NCI-H748 (cell line): ENCODE measurements around the gene MAFB.

ENCODE experiments used
- DNase-seq: peaks from one replicate; lab custom pipeline; 2025; ENCODE audit not compliant: unreplicated experiment; lab: John Stamatoyannopoulos, UW

Gene MAFB

DNA sequence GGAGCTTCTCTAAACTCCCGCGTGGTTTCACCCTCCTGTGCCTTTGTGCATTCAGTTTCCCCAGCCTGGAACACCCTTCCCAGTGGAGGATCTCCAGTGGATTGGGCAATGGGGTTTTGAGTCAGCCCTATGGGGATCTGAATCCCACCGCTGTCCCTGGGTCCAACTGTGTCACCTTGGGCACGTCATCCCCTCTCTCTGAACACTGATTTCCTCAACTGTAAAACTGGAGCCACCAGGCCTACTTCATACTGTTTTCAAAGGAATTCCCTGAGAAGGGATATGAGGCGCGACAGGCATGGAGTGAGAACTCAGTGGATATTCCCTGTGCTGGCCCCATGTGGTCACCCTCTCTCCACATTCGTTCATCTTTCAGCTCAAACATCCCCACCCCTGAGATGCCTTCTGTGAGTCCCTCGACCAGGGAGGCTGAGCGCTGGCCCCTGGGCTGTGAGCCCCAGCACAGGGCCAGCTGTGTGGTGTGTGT lies 25.7 kb downstream of the MAFB start:
- no peak for DNase-seq

DNA sequence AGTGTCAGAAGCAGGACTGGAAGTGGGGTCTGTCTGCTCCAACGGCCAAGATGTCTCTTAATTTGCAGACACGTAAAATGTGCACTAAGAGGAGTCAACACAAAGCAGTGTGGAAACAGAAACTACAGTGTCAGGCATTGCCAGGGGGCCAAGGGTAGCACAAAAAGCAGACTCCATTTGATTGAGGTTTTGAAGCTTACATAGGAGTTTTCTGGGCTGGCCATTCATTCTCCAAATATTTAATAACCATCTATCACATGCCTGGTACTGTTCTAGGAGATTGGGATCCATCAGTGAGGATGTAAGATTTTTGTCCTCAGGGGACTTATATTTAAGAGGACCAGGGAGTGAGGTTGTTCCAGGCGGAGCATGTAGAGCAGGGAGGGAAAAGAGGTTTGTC lies 29.5 kb downstream of the MAFB start:
- DNase-seq = no peak

DNA sequence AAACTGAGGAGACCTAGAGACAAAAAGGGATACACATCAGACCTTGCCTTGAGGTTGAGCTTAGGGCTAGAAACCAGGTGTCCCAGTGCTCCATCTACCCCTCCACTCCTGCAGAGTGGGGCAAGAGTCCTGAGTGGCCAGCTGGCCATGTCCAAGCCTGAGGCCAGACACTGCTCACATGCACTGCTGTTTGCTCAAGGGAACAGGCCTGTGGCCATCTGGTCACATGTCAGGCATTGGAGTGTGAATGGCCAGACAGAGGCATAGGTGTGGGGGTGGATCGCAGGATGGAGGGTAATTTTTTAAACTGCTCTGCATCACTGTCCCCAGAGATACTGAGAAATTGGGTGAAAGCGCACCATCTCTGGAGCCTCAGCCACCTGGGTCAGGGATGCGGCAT lies 30.5 kb downstream of the MAFB start:
- DNase-seq = no peak

DNA sequence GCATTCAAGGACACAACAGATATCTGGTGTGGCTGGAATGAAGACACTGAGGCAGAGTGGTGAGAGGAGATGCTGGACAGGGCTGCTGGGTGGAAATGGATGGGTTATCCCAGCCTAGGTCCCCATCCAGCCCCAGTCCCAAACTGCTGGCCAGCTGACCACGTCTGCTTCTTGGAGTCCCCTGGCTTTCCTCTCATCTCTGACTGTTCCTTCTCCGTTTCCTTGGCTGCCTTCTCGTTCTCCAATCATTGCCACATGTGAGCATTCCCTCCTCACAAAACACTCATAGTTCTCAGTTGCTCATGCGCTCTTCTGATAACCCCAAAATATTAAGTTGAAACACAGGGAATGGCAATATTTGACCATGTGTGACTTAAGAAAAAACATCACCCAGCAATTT lies 31.5 kb downstream of the MAFB start:
- DNase-seq = no peak

DNA sequence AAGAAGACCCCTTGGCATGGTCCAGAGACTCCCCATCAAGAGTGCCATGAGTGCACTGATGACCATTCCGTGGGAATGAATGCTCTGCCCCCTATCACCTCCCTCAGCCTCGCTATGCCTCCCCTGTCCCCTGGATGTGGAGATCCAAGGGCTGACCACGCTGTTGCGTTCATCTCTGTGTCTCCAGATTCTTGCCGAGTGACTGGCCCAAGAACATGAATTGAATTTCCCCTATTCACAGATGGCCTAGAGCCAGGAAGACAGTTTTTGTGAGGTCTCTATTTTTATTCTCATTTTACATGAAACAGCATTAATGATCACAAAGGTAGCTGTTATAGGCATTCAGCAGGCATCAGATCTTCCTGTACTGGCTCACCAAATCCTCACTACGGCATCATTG lies 33.6 kb downstream of the MAFB start:
- no peak for DNase-seq

DNA sequence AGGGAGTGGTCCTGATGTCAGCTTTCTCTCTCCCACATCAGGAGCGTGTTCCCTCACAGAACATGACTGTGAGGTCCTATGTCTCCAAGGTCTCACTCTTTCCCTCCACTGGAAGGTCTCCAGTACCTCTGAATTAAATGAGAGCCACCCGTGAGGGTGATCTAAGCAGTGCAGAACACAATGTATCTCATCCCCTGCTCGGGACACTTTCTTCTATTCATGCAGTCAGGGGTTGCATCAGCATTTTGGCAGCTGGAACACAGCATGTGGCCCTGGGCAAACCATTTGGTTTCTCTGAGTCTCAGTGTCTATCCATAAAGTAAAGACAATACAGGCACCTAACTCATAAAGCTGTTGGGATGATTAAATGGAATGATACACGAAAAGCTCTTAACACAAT lies 34.2 kb downstream of the MAFB start:
- DNase-seq = no peak

DNA sequence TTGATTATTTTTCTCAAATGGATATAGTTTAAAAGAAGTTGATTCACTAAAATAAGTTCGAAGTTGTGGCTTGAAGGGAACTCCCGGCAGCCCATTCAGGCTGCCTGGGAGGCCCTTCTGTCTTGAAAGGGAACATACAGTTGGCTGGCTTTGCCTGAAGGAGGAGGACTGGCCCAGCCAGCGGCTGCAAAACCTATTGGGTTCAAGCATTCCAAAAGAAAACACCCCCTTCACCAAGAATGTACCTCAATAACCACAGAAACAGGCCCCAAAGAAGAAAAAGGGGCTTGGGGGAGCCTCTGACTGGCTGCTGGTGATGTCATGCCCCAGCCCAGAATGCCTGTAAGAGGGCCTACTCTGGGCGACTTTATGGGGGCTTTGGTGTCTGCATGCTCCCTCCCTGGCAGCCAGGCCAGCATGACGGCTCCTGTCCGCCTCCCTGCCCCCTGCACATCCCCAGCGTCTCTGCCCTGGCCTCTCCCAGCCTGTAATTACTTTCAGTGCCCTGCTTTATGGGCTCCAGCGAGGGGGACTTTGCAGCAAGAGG lies 36.5 kb downstream of the MAFB start:
- no peak for DNase-seq

DNA sequence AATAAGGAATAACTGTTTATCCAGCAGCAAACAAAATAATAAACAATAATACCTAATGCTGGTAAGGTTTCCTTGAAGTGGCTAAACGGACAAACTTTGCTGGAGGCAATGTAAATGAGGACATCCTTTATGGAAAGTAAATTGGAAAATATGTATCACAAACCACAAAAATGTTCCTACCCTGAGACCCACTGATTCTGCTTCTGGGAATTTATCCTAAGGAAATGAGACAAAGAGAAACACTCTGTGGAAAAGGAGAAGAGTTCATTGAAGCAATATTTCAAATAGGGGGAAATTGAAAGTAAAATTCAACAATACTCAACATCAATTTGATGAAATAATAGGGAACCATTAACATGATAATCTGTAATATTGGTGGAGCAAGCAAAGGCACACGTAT lies 37.9 kb downstream of the MAFB start:
- DNase-seq = no peak

DNA sequence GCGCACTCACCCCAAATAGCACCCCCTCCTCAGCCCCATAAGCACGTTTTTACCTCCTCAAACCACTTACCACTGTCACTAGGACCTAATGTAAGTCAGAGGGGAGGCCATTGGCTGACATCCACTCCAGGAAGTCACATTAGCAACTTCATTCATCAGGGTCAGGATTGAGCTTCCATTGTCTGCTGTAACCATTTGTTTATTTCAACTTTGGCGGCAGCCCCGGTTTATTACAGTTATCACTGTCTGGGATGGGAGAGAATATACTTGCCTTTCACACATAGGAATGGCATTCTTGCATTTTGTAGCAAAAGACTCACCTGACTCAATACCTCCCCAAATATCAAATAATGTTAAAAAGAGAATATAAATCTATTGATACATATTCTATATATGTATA lies 38.3 kb downstream of the MAFB start:
- peak; percentile 60 for DNase-seq

DNA sequence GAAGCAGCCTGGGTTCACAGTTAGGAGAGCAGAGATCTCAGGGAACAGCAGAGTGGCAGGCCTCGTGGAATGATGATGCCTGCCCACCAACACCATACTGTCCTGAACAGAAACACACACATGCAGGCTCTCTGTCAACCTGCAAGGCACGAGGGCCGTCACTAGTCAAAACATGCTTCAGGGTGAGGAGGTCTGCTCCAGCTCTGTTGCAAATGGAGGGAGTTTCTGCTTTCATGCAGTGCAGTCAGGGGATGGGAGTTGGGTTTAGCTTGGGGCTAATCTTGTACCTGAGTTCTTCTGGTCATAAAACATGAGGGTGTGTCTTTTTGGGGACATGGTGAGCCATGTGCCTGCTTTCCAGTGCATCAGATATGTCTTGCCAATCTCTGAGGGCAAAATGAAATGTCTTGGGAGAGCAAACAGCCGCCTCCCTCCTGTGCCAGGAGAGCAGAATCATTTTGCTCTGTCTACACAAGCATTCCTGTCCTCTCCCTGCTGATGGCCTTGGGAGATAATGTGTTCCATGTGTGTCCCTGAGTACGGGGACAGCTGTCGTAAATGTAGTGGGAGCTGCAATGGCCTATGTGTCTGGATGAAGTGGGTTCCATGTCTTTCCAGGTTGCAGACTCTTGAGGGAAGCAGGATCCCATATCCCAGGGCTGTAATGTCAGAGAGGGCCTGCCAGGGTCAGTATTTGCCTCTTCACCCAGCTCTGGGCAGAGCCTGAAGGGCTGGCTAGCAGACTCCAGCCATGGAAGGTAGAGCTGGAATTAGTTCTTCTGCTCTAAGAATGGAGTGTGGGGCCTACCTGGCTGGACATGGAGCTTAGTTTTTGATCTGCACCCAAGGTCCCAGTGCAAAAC lies 40.6 kb downstream of the MAFB start:
- no peak for DNase-seq

DNA sequence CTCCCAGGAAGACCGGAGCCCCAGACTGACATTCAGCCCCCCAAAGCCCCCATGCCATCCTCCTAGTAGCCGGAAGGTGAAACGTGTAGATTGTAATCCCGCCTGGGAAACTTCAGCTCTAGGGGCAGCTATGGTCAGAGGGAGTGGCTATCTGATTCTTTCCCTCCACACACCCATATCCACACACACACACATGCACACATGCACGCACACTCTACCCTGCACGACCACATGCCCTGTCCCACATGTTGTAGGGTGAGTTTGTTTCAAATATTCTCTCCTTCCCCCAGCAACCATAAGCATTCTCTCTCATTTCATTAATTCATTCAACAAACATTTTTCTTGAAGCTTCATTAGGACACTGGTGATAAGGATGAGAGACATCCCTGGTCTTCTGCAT lies 42.2 kb downstream of the MAFB start:
- DNase-seq = no peak

DNA sequence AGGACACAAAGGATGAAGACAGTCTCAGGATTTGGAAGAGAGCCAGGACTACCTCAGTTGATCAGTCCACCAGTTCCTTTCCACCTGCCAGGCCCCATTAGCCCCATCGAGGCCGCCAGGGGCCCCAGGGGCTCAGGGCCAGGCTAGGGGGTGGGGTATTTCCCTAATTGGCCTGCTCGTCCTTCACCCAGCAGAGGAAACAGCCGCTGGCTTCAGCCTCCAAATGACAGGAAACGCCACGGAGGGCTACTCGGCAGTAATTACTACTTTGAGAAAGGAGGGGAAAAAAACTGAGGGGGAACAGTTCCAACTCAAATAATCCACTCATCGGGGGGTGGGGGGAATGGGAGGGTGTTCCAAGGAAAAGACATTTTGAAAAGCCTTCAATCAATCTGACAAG lies 42.7 kb downstream of the MAFB start:
- DNase-seq = peak; percentile 97

DNA sequence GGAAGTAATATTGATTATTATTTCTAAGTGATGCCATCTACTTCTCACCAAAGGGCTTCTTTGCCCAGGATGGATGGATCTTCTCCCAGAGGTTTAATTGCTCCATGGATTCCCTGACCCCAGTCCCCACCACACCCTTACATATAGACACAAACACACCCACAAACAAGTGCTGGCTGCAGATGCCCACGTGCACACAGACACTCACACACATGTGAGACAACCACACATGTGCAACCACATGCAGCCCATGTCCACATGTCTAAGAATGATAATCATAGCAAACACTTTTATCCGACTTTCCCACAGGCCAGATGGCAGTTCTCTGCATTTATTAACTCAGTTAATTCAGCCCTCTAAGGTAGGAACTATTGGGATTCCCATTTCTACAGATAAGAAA lies 44.2 kb downstream of the MAFB start:
- no peak for DNase-seq

DNA sequence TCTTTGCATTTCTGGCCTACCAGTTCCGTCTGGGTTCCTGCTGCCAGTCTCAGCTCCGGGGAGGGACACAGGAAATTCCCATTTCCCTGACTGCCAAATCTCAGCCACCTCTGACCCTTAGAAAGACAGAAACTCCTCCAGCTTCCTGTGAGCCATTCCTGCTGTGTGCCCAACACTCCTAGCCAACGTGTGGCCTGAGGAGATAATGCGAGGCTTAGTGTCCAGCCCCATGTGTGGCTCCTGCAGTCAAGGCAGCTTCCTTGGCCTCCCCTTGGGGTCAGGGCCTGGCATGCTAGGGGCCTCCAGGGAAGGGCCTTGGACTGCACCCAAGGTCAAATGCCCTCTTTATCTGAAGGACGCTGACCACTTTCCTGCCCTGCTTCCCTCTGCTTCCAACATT lies 45.1 kb downstream of the MAFB start:
- no peak for DNase-seq

DNA sequence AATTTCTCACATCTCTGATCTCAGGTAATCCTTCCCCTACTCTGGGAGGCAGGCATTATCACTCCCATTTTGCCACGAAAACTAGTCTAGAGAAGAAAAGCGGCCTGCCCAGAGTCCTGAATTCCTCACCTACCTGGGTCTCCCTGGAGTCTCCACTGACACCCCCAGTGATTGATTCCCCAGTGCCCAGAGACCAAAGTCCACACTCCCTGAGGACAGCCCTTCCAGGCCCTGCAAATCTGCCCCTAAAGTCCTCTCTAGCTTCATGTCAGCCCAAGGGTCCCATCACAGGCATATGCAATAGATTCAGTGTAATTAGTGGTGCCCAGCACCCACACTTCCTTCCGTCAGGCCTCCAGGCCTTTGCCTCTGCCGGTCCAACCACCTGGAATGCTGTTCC lies 47.2 kb downstream of the MAFB start:
- DNase-seq = no peak

DNA sequence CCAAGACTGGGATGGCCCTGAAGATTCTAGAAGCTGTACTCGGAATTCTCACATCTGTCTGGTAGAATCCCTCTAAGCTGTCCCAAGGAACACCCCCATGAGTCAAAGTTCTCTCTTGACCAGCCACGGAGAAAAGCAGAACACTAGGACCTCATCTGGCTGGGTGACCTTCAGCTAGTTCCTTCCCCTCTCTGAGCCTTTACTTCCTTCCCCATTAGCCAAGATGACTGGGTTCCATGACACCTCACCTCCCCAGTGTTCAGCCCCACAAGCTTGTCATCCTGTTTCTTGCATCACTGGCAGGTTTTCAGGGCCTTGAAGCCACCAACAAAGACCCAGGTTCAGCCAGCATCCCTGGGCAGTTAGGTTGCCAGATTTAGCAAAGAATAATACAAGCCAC lies 47.8 kb downstream of the MAFB start:
- no peak for DNase-seq

DNA sequence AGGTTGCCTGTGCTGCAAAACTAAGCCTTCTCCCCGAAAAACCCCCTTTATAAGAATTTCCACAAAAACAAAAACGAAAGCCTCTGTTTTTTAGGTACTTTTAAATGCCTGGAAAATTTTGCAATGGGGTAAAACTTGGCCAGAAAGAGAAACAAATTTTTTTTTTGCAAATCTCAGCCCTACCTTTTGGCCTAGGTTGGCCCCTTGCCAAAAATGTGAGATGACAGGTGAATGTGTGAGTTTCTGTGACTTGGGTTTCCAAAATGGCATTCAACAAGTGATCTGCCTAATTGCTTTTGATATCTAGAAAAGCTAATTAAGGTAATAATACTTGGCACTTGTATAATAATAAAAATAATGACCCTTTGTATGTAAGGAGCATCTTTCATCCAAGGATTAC lies 48.4 kb downstream of the MAFB start:
- peak; percentile 54 for DNase-seq

DNA sequence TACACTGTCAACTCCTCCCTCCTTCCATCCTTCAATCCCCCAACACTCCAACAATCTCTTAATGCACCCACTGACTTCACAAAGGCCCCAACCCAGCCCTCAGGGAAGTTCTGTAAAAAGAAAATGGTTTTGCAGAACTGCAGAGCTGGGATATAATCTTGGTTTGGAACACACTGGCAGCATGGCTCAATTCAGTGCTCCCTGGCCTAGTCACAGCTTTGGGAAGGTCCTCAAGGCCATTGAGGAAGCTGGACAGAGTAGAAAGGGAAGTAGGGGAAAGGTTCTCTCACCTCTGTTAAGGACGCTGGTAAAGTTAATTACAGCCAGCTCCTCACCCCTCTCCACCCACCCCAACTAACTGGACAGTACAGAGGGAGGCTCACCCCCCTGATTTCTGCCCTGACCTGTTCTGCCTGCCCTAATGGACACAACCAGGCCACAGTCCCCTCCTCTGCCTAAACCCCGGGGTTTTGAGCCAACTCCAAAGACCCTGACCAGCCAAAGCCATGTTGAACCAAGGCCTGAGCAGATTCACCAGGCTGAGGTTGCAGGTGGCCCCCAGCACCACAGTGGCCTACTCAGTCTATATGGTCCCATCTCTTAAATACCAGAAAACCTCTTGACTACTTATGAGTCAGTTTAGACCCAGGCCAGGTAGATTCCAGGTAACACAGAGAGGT lies 49.2 kb downstream of the MAFB start:
- no peak for DNase-seq

DNA sequence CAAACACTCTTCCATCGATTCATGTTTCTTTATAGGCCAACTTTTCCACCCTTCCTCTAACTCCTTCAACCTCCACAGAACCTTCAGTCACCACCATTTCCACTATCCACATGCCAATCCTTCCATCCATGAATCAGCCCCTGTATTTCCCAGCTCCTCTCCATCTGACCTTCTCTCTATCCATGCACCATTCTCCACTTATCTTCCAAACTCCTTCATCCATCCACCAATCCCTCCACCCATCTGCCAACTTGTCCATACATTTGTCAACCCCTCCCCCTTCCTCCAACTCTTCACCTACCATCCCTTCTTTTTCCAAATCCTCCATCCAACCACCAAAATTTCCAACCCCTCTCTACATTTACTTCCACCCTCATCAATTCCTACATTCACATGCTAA lies 49.9 kb downstream of the MAFB start:
- DNase-seq = no peak

DNA sequence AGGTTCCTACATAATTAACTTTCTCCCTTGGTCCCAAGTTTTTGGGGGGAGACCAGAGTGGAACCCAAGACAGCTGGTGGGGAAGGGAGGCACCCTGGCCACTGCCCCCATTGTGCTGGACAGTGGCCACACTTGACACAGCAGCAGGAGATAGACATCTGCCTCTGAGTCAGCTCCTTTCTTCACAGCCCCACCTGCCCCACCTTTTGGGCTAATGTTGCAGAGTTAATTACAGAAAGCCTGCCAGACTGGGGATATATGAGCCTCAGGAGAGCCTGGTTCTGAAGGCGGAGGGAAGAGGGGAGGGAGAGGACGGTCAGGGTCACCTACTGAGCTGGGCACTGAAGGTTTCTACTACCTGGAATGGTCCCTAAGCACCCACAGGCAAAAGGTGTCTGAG lies 50.6 kb downstream of the MAFB start:
- peak; percentile 78 for DNase-seq

DNA sequence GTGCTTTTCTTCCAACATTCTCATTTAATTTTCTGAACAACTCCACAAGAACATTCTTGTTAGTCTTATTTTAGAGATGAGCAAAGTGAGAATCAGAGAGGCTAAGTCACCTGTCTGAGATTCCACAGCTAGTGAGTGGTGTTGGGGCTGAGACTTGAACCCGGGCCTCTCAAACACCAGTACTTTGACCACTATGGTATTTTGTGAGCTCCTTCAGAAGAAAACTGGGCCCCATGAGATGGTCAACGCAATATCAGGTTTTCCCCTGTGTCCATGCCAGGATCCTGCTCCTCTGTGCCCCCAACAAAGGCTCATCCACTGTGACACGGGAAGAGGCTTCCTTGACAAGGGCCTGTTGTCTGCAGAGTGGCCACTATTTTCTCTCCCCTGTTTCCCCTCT lies 51.9 kb downstream of the MAFB start:
- DNase-seq = no peak

DNA sequence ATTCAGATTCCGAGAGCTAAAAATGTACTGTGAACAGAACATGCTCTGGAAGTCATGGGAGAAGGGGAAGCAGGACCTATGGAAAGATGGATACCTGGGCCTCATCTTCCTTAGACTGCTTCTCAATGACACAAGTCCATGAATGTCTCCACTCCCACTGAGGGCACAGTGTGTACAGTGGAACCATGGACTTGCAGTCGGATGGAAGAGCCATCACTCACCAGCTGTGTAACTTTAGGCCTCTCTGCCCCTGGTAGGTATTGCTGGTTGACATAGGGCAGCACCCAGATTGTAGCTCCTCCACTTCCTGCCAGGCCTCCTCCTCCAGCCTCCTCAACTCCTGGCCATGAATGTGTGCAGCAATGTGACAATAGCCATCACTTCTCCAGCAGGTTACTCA lies 52.5 kb downstream of the MAFB start:
- no peak for DNase-seq
